Measurements from ENCODE around the gene CCDC142.

CCDC142 gene

DNA sequence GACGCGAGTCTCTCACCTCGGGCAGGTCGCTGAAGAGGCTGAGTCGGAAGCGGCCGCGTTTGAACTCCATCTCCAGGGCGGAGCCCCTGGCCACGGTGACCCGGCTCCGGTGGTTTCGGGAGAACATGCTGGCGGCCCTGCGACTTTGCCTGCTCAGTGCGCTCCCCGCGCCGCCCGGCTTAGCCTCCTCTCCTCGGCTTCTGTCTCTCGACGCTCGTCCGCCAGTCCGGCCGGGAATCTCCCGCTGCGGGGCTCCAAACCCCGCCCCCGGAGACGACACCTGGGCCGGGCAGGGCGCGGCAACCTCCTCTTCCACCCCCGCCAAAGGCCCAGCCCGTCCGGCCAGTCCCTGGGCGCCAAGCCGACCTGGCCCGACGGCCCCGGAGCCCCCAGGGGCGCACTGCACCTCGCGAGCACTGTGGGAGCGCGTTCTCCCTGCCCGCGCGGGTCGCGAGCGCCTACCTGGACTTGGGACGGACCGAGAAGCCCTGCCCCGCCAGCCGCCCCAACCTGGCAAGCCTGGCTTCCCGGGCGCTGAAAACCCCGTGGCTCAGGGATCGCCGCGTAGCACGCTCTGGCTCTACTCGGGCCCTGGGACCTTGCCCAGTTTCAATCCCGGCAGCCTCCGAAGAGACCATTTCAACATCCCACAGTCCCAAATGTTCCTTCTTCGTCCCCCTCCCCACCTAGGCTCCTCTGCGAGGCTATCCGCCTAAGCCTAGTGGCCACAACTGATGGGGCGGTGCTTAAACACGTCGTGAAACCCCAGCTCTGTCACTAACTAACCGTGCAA is 40.9 kb downstream of the CCDC142 start, which contains the start of gene RTKN:
TSS of gene RTKN (minus strand) at position 248 of the 793 bp plus-strand sequence. CDS start at position 127, 121 bp downstream.
- Histone ChIP-seq H3K4me3 (ENCODE audit: low read length) (peak within 1 kb of the TSS; percentile 66), H3K4me2 (ENCODE audit: low read length) (peak within 1 kb of the TSS; percentile 69), H3K9me2 (replicated peaks; ENCODE audit: control insufficient read depth, low read length) (no peaks in the 10 kb centered on the region), H3K79me2 (ENCODE audit: control insufficient read depth, low read length) (no peaks in the 10 kb centered on the region), H3K36me3 (ENCODE audit: control insufficient read depth, low read length) (no peaks in the 10 kb centered on the region), H3K27me3 (ENCODE audit: control insufficient read depth, low read length) (peaks cover 27% of the 10 kb centered on the region), H3K4me1 (ENCODE audit: control insufficient read depth, low read length) (peaks cover 44% of the 10 kb centered on the region), H3K27ac (ENCODE audit: low read depth, low read length) (no peak within 1 kb of the TSS), H3F3A (ENCODE audit: control insufficient read depth, insufficient read depth) (no peaks in the 10 kb centered on the region), H4K20me1 (ENCODE audit: control insufficient read depth, insufficient read depth, low read depth, low read length) (no peaks in the 10 kb centered on the region), H3K9me3 (ENCODE audit: control insufficient read depth, insufficient read depth, low read length) (no peaks in the 10 kb centered on the region)
- TF ChIP-seq EZH2phosphoT487 (IDR thresholded peaks at IDR 0.05; ENCODE audit: borderline replicate concordance, low read length), result 0 out of 2 replicates have a peak, but pooled peaks have one; percentile 42
- TF ChIP-seq, protein P1, sequence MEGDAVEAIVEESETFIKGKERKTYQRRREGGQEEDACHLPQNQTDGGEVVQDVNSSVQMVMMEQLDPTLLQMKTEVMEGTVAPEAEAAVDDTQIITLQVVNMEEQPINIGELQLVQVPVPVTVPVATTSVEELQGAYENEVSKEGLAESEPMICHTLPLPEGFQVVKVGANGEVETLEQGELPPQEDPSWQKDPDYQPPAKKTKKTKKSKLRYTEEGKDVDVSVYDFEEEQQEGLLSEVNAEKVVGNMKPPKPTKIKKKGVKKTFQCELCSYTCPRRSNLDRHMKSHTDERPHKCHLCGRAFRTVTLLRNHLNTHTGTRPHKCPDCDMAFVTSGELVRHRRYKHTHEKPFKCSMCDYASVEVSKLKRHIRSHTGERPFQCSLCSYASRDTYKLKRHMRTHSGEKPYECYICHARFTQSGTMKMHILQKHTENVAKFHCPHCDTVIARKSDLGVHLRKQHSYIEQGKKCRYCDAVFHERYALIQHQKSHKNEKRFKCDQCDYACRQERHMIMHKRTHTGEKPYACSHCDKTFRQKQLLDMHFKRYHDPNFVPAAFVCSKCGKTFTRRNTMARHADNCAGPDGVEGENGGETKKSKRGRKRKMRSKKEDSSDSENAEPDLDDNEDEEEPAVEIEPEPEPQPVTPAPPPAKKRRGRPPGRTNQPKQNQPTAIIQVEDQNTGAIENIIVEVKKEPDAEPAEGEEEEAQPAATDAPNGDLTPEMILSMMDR (IDR thresholded peaks at IDR 0.05; ENCODE audit: low read depth, low read length, poor library complexity, severe bottlenecking), result no peak

DNA sequence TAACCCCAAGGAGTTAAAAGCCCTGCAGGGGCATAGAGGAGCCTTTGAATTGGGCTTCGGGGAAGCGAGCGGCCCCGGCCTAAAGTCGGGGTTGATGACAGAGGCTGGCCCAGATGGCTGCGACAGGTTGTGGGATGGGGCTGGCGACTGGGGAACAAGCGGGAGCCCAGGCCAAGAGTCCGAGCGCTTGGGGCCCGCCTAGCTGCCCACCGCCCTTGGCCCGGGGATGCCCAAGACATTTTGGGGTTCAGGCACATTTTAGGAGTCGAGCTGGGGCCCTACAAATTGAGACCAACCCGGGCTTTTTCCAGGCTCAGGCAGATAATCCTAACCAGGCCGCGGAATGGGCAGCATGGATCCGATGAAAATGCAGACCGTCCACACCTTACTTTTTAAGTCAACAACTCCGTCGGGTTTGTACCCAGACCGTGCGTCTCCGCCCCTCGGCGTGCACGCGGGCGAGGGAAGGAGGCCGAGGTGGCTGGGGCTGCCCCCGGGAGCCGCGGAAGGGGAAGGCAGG is 41.6 kb downstream of the CCDC142 start:
- Histone ChIP-seq H3K4me2 (ENCODE audit: low read length) (peak overlapping the region; percentile 69), H3K4me1 (ENCODE audit: control insufficient read depth, low read length) (peaks cover 47% of the 10 kb centered on the region), H3K9me3 (ENCODE audit: control insufficient read depth, insufficient read depth, low read length) (no peaks in the 10 kb centered on the region)

DNA sequence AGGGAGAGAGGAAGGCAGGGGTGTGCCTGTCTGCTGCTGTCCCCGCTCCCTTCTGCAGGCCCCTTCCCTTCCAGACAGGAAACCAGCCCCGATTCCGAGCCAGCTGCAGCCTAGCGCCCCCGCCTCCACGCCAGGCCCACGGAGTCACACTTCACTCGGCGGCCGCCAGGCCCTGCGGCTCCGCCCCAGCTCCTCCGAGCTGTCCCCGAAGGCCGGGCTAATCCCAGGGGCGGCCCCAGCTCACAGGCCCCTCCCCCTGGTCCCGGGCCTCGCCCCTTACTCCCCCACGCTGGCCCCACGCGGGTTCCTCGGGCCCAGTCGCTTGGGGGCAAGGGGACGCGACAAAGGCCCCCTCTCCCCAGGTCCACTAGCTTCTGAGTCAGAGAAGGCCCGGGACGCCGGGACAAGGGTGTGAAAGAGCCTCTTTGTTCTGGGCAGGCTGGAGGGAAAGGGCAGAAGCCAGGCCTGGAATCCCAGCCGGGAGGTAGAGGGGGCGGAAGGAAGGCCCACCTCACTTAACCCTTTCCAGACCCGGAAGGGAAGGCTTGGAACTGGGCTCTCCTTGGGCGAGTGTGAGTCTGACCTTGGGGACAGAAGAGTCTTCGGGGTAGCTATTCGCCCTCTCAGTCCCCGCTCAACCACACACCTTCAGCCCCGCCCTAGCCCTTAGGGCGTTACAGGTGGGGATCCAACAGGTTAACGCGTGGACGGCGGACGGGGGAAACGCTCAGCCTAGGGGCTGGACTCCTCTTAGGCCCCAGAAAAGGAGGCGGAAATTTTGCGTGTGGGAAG is 42.2 kb downstream of the CCDC142 start:
- peaks cover 27% of the 10 kb centered on the region for H3K27me3 ChIP-seq (ENCODE audit: control insufficient read depth, low read length)
- H3K27ac ChIP-seq (ENCODE audit: low read depth, low read length), result no peak overlapping the region
- no peaks in the 10 kb centered on the region for H3F3A ChIP-seq (ENCODE audit: control insufficient read depth, insufficient read depth)
- H3K4me3 ChIP-seq (ENCODE audit: low read length), result peak overlapping the region; percentile 66
- H3K4me2 ChIP-seq (ENCODE audit: low read length), result peak overlapping the region; percentile 69
- peaks cover 47% of the 10 kb centered on the region for H3K4me1 ChIP-seq (ENCODE audit: control insufficient read depth, low read length)
- no peaks in the 10 kb centered on the region for H3K9me2 ChIP-seq (replicated peaks; ENCODE audit: control insufficient read depth, low read length)
- no peaks in the 10 kb centered on the region for H4K20me1 ChIP-seq (ENCODE audit: control insufficient read depth, insufficient read depth, low read depth, low read length)
- H3K79me2 ChIP-seq (ENCODE audit: control insufficient read depth, low read length), result no peaks in the 10 kb centered on the region
- H3K36me3 ChIP-seq (ENCODE audit: control insufficient read depth, low read length), result no peaks in the 10 kb centered on the region
- no peaks in the 10 kb centered on the region for H3K9me3 ChIP-seq (ENCODE audit: control insufficient read depth, insufficient read depth, low read length)
- no peak for TF ChIP-seq EZH2phosphoT487 (IDR thresholded peaks at IDR 0.05; ENCODE audit: borderline replicate concordance, low read length)
- TF ChIP-seq, protein P1 (IDR thresholded peaks at IDR 0.05; ENCODE audit: low read depth, low read length, poor library complexity, severe bottlenecking), result no peak

More for the DNA sequence above, 41.6 kb downstream of the CCDC142 start:
- Histone ChIP-seq H3K27ac (ENCODE audit: low read depth, low read length) (no peak overlapping the region), H3F3A (ENCODE audit: control insufficient read depth, insufficient read depth) (no peaks in the 10 kb centered on the region), H3K9me2 (replicated peaks; ENCODE audit: control insufficient read depth, low read length) (no peaks in the 10 kb centered on the region), H3K27me3 (ENCODE audit: control insufficient read depth, low read length) (peaks cover 27% of the 10 kb centered on the region), H3K79me2 (ENCODE audit: control insufficient read depth, low read length) (no peaks in the 10 kb centered on the region), H3K36me3 (ENCODE audit: control insufficient read depth, low read length) (no peaks in the 10 kb centered on the region), H3K4me3 (ENCODE audit: low read length) (peak overlapping the region; percentile 66), H4K20me1 (ENCODE audit: control insufficient read depth, insufficient read depth, low read depth, low read length) (no peaks in the 10 kb centered on the region)
- TF ChIP-seq, protein P1 (IDR thresholded peaks at IDR 0.05; ENCODE audit: low read depth, low read length, poor library complexity, severe bottlenecking), result no peak

All from DOHH2 (cell line).